Measurements from ENCODE around the gene SRC.

SRC gene

DNA sequence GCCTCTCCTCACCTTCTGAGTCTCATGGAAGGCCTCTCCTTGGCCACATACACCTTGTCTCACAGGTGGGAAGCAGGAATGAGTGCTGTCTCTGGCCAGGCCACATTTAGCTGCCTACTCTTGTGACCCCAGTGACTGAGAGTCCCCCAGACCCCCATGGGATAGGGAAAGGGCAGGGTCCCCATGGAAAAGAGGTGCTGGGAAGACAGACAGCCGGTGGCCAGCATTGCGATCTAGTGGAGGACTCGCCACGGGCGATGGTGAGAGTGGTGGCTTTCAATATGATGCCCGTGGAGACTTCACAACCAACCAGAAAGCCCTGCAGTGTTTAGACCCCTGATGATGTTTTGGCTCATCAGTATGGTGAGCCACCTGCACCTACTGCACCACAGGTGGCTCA, 36.6 kb upstream of the SRC start:
- DNase-seq (ENCODE audit: low read depth): no peak
- TF ChIP-seq, protein P1, sequence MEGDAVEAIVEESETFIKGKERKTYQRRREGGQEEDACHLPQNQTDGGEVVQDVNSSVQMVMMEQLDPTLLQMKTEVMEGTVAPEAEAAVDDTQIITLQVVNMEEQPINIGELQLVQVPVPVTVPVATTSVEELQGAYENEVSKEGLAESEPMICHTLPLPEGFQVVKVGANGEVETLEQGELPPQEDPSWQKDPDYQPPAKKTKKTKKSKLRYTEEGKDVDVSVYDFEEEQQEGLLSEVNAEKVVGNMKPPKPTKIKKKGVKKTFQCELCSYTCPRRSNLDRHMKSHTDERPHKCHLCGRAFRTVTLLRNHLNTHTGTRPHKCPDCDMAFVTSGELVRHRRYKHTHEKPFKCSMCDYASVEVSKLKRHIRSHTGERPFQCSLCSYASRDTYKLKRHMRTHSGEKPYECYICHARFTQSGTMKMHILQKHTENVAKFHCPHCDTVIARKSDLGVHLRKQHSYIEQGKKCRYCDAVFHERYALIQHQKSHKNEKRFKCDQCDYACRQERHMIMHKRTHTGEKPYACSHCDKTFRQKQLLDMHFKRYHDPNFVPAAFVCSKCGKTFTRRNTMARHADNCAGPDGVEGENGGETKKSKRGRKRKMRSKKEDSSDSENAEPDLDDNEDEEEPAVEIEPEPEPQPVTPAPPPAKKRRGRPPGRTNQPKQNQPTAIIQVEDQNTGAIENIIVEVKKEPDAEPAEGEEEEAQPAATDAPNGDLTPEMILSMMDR (IDR thresholded peaks at IDR 0.05; ENCODE audit: control insufficient read depth, insufficient read depth, low read depth, low read length, missing control alignments): no peak
- H3K4me3 ChIP-seq (ENCODE audit: control insufficient read depth, low read depth, low read length): no peak overlapping the region

DNA sequence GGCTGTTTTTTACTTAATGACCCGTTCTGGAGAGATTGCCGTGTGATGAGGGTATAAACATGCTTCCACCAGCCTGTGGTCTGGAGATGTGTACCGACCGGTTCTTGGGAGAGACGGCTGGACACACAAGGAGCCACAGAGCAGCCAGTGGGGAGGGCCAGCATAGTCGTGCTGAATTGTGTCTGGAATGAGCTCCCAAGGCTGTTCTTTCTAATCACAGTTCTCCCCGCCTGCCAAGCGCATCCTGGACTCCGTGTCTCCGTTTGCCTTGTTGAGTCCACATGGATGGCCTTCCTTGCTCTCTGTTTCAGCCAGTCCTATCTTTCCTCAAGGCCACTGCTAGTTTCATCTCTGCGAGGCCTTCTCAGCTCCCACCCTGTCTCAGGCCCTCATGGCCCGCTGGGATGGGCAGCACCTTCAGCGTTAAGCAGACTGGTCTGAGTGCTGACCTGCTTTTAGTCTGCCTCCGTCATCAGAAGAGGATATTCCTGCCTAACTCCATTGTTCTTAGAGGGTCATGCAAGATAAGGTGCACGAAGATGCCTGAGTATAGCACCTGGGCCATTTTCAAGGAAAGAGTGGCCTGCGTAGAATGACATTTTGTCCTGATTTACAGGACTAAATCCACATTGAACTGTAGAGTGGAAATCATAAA, 35.9 kb upstream of the SRC start:
- TF ChIP-seq, protein P1 (IDR thresholded peaks at IDR 0.05; ENCODE audit: control insufficient read depth, insufficient read depth, low read depth, low read length, missing control alignments): no peak
- DNase-seq (ENCODE audit: low read depth): no peak

GRCh38 chr20:37310951-37311350, 35.0 kb upstream of the SRC start:
- H3K4me3 ChIP-seq (ENCODE audit: control insufficient read depth, low read depth, low read length): no peak overlapping the region
- DNase-seq (ENCODE audit: low read depth): no peak
- TF ChIP-seq, protein P1 (IDR thresholded peaks at IDR 0.05; ENCODE audit: control insufficient read depth, insufficient read depth, low read depth, low read length, missing control alignments): no peak

More for the DNA sequence above, 35.9 kb upstream of the SRC start:
- H3K4me3 ChIP-seq (ENCODE audit: control insufficient read depth, low read depth, low read length): no peak overlapping the region

DNA sequence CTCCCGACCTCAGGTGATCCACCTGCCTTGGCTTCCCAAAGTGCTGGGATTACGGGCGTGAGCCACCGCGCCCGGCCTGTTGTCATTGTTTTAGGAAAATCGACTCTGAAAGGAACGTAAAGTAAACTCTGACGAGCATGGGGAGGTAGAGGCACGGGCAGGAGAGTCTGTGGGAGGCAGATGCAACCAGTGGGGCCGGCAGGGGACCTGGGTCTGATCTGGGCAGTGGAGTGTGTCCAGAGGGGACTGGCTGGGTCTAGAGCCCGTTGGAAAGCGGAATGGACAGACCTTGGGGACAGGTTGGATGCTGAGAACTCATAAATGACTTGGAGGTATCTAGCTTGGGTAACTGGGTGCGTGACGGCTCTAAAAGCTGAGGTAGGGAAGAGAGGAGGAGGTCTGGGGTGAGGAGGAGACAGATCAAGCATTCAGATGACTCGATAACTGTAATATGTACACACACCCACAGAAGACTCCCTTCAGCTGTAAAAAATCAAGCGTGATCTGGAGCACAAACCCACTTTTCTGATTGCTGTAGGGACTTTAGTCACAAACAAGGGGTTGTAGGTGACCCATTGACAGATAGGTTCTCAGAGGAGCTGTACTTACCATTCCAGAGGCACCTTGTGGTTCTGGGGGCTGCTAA, 34.1 kb upstream of the SRC start:
- no peak overlapping the region for H3K4me3 ChIP-seq (ENCODE audit: control insufficient read depth, low read depth, low read length)
- DNase-seq (ENCODE audit: low read depth): no peak
- TF ChIP-seq, protein P1 (IDR thresholded peaks at IDR 0.05; ENCODE audit: control insufficient read depth, insufficient read depth, low read depth, low read length, missing control alignments): no peak

- TF ChIP-seq, protein P1 (IDR thresholded peaks at IDR 0.05; ENCODE audit: control insufficient read depth, insufficient read depth, low read depth, low read length, missing control alignments): no peak
- no peak overlapping the region for H3K4me3 ChIP-seq (ENCODE audit: control insufficient read depth, low read depth, low read length)
- DNase-seq (ENCODE audit: low read depth): no peak
Observed at GRCh38 chr20:37313546-37314091, 32.3 kb upstream of the SRC start.

GRCh38 chr20:37314099-37314498, 31.8 kb upstream of the SRC start:
- no peak for DNase-seq (ENCODE audit: low read depth)
- TF ChIP-seq, protein P1 (IDR thresholded peaks at IDR 0.05; ENCODE audit: control insufficient read depth, insufficient read depth, low read depth, low read length, missing control alignments): no peak
- H3K4me3 ChIP-seq (ENCODE audit: control insufficient read depth, low read depth, low read length): no peak overlapping the region

Measured in AG09309 (cell line).